ENCODE results near the gene DMRT2.

DMRT2 gene

GRCh38 chr9:1100201-1100600, 50.0 kb downstream of the DMRT2 start:
- Histone ChIP-seq H3K27ac (ENCODE audit: low read length) (no peak overlapping the region), H3K9me3 (ENCODE audit: insufficient read depth, low read length, severe bottlenecking) (no peaks in the 10 kb centered on the region), H3K79me2 (ENCODE audit: insufficient read depth, low read length) (no peaks in the 10 kb centered on the region), H4K20me1 (ENCODE audit: insufficient read depth, low read length) (no peaks in the 10 kb centered on the region), H3K9ac (ENCODE audit: low read depth, low read length) (no peak overlapping the region), H3K4me3 (ENCODE audit: low read depth in 1 of 2, low read length in 2 of 2) (no peak overlapping the region), H3K4me1 (ENCODE audit: insufficient read depth, low read length) (no peaks in the 10 kb centered on the region), H3K36me3 (ENCODE audit: insufficient read depth, low read length) (no peaks in the 10 kb centered on the region), H3K4me2 (ENCODE audit: insufficient read depth, low read length) (no peak overlapping the region), H2AFZ (ENCODE audit: low read depth, low read length) (no peak overlapping the region), H3K27me3 (ENCODE audit: insufficient read depth, low read length, poor library complexity) (peaks cover 17% of the 10 kb centered on the region)
- TF ChIP-seq EZH2 (IDR thresholded peaks at IDR 0.05; ENCODE audit: borderline replicate concordance, low read depth, low read length, severe bottlenecking) (no peak), CTCF (IDR thresholded peaks at IDR 0.05; ENCODE audit: borderline replicate concordance, extremely low read depth, low read length, poor library complexity, severe bottlenecking) (no peak)
- ATAC-seq (ENCODE audit: insufficient read depth, low read depth) = no peak
- no peak for DNase-seq

DNA sequence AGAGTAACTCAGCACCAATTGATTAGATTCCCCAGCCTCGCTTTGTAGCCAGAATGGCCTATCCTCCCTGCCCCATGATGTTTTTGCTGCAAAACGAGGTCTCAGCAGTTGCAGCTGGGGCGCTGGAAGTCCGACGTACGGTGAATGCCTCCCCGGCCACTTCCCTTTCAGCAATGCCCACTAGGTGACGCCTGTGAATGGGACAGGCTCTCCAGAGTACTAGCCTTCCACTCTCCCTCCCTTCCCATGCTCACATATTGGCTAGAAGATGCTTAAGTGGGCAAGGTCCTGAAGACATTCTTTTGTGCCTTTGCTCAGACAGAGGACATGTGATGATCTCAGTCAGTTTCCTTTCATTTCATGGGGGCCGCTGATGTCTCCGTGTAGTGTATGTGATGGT, 50.8 kb downstream of the DMRT2 start:
- DNase-seq (no peak), ATAC-seq (ENCODE audit: insufficient read depth, low read depth) (no peak)
- Histone ChIP-seq H3K27ac (ENCODE audit: low read length) (no peak overlapping the region), H3K9ac (ENCODE audit: low read depth, low read length) (no peak overlapping the region), H2AFZ (ENCODE audit: low read depth, low read length) (no peak overlapping the region), H3K27me3 (ENCODE audit: insufficient read depth, low read length, poor library complexity) (peaks cover 17% of the 10 kb centered on the region), H3K4me2 (ENCODE audit: insufficient read depth, low read length) (no peak overlapping the region), H3K79me2 (ENCODE audit: insufficient read depth, low read length) (no peaks in the 10 kb centered on the region), H3K4me1 (ENCODE audit: insufficient read depth, low read length) (no peaks in the 10 kb centered on the region), H4K20me1 (ENCODE audit: insufficient read depth, low read length) (no peaks in the 10 kb centered on the region), H3K4me3 (ENCODE audit: low read depth in 1 of 2, low read length in 2 of 2) (no peak overlapping the region), H3K9me3 (ENCODE audit: insufficient read depth, low read length, severe bottlenecking) (no peaks in the 10 kb centered on the region), H3K36me3 (ENCODE audit: insufficient read depth, low read length) (no peaks in the 10 kb centered on the region)
- TF ChIP-seq EZH2 (IDR thresholded peaks at IDR 0.05; ENCODE audit: borderline replicate concordance, low read depth, low read length, severe bottlenecking) (no peak), CTCF (IDR thresholded peaks at IDR 0.05; ENCODE audit: borderline replicate concordance, extremely low read depth, low read length, poor library complexity, severe bottlenecking) (no peak)

DNA sequence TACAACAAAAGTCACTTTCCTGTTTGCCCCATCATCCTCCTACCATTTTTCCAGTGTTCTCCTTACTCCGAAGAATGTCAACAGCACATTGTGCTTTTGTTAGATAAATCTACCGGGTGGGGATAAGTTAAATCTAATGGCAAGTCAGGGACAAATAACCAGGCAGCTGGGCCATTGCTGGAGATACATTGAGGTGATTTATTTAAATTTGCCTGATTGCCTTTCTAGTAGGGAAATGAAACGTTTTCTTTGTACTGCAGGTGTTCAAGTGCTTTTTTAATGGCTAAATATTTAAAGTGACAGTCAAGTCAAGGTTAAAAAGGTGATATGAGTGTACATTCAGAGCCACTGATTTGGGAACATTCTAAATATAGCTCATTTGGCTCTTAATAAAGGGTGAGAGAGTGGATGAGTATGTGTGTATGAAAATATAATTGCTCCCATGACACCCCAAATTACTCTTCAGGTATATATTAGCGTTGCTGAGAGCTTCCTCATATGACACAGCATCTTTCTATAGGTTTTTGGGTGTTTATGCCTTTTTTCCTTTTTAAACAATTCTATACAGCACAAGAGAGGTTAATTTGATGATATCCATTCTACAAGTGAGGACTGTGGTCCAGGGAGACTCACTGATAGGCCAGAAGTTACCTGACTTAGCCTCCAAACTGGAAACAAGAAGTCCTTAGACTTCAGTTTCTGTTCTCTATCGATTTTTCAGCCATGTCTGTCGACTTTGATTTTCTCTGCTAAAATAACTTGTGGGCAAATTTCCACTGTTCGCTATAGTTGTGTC, 51.9 kb downstream of the DMRT2 start:
- no peak for TF ChIP-seq EZH2 (IDR thresholded peaks at IDR 0.05; ENCODE audit: borderline replicate concordance, low read depth, low read length, severe bottlenecking)
- TF ChIP-seq CTCF (IDR thresholded peaks at IDR 0.05; ENCODE audit: borderline replicate concordance, extremely low read depth, low read length, poor library complexity, severe bottlenecking) = no peak
- H3K9ac ChIP-seq (ENCODE audit: low read depth, low read length) = no peak overlapping the region
- peaks cover 17% of the 10 kb centered on the region for H3K27me3 ChIP-seq (ENCODE audit: insufficient read depth, low read length, poor library complexity)
- H2AFZ ChIP-seq (ENCODE audit: low read depth, low read length) = no peak overlapping the region
- H3K36me3 ChIP-seq (ENCODE audit: insufficient read depth, low read length) = no peaks in the 10 kb centered on the region
- H3K4me1 ChIP-seq (ENCODE audit: insufficient read depth, low read length) = no peaks in the 10 kb centered on the region
- no peaks in the 10 kb centered on the region for H3K9me3 ChIP-seq (ENCODE audit: insufficient read depth, low read length, severe bottlenecking)
- no peaks in the 10 kb centered on the region for H3K79me2 ChIP-seq (ENCODE audit: insufficient read depth, low read length)
- H3K27ac ChIP-seq (ENCODE audit: low read length) = no peak overlapping the region
- no peaks in the 10 kb centered on the region for H4K20me1 ChIP-seq (ENCODE audit: insufficient read depth, low read length)
- ATAC-seq (ENCODE audit: insufficient read depth, low read depth) (no peak), DNase-seq (no peak)
- H3K4me2 ChIP-seq (ENCODE audit: insufficient read depth, low read length) = no peak overlapping the region
- no peak overlapping the region for H3K4me3 ChIP-seq (ENCODE audit: low read depth in 1 of 2, low read length in 2 of 2)

Data from DND-41 (cell line).